GM23338 (cell line): ENCODE data around the gene CAPN15.

Source experiments
- CREB1 ChIP-seq: fragments of 250-450 bp; sonication (Bioruptor Pico); IDR thresholded peaks from 2 replicates; pipeline ENCODE4 v1.5.0; 2020; ENCODE audit warnings: low read depth, mild to moderate bottlenecking, moderate library complexity
- EZH2 ChIP-seq: fragments of 200-600 bp; sonication (generic); IDR thresholded peaks from one replicate; pipeline ENCODE4 v1.8.0; 2017; ENCODE audit warnings: antibody characterized with exemption, mild to moderate bottlenecking, low read depth; ENCODE audit not compliant: unreplicated experiment
- EZH2phosphoT487 ChIP-seq: fragments of 200-600 bp; sonication (generic); IDR thresholded peaks from one replicate; pipeline ENCODE4 v1.8.1; 2018; ENCODE audit warnings: antibody characterized with exemption; ENCODE audit not compliant: unreplicated experiment
- JUNB ChIP-seq: IDR thresholded peaks from one replicate; pipeline ENCODE4 v1.6.1; 2016; ENCODE audit warnings: antibody characterized with exemption; ENCODE audit not compliant: unreplicated experiment
- NANOG ChIP-seq: IDR thresholded peaks from 2 replicates; pipeline ENCODE4 v1.6.1; 2016; ENCODE audit warnings: antibody characterized with exemption, borderline replicate concordance
- POLR2AphosphoS5 ChIP-seq: IDR thresholded peaks from 2 replicates; pipeline ENCODE4 v1.6.1; 2016; ENCODE audit warnings: antibody characterized with exemption, low read depth
- STAT1 ChIP-seq: IDR thresholded peaks from one replicate; pipeline ENCODE4 v1.6.1; 2016; ENCODE audit warnings: antibody characterized with exemption; ENCODE audit not compliant: unreplicated experiment
- ZNF114 ChIP-seq: fragments of 250-450 bp; sonication (Bioruptor Pico); IDR thresholded peaks from 2 replicates; pipeline ENCODE4 v1.5.0; 2020; ENCODE audit warnings: mild to moderate bottlenecking, moderate library complexity
- TF ChIP-seq, protein P1 (sequence below), 2 experiments: fragments of 200-600 bp in 1 of 2; sonication (generic) in 1 of 2; conservative IDR thresholded peaks; 2 replicates each; pipeline versions ENCODE4 v1.5.1 to v1.6.1; 2016 to 2017; ENCODE audit warnings: antibody characterized with exemption in 2 of 2, low read depth in 2 of 2, mild to moderate bottlenecking in 2 of 2, moderate library complexity in 1 of 2
- TF ChIP-seq, protein P2 (sequence below): IDR thresholded peaks from one replicate; pipeline ENCODE4 v1.6.1; 2018; ENCODE audit warnings: antibody characterized with exemption; ENCODE audit not compliant: unreplicated experiment
- TF ChIP-seq, protein P3 (sequence below): IDR thresholded peaks from 2 replicates; pipeline ENCODE4 v1.6.1; 2016; ENCODE audit warnings: antibody characterized with exemption

DNA sequence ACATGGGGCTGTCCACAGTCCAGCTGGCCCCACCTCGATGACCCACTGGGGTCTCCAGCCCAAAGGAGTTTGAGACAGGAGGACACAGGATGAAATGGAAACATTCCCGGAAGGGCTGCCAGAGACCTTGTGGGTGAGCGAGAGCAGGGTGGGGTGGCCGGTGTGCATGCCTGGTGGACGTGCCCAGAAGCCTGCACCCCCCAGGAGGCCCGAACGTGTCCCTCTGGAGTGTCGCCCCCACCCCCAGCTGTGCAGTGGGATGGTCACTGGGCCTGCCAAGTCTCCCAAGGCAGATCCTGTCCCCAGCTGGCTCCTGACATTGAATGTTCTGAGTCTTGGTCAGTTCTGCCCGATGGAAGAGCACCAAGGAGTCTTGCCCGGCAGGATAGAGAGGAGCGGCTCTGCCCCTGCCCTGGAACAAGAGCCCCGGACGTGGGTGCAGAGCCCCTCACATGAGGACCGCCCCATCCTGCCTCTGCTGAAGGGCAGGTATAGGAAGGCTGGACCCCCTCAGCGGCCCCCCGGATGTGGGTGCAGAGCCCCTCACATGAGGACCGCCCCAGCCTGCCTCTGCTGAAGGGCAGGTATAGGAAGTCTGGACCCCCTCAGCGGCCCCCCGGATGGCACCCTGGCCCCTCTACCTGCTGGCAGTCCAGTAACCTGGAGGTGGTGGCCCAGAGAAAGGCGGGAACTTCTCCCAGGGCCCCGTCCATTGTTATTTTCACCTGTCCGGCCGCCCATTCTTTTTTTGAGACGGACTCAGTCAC is 3.1 kb upstream of the CAPN15 start:
- TF ChIP-seq, protein P1, sequence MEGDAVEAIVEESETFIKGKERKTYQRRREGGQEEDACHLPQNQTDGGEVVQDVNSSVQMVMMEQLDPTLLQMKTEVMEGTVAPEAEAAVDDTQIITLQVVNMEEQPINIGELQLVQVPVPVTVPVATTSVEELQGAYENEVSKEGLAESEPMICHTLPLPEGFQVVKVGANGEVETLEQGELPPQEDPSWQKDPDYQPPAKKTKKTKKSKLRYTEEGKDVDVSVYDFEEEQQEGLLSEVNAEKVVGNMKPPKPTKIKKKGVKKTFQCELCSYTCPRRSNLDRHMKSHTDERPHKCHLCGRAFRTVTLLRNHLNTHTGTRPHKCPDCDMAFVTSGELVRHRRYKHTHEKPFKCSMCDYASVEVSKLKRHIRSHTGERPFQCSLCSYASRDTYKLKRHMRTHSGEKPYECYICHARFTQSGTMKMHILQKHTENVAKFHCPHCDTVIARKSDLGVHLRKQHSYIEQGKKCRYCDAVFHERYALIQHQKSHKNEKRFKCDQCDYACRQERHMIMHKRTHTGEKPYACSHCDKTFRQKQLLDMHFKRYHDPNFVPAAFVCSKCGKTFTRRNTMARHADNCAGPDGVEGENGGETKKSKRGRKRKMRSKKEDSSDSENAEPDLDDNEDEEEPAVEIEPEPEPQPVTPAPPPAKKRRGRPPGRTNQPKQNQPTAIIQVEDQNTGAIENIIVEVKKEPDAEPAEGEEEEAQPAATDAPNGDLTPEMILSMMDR (conservative IDR thresholded peaks at IDR 0.05; ENCODE audit: low read depth in 2 of 2) = no peak
- TF ChIP-seq JUNB = no peak
- TF ChIP-seq, protein P2, sequence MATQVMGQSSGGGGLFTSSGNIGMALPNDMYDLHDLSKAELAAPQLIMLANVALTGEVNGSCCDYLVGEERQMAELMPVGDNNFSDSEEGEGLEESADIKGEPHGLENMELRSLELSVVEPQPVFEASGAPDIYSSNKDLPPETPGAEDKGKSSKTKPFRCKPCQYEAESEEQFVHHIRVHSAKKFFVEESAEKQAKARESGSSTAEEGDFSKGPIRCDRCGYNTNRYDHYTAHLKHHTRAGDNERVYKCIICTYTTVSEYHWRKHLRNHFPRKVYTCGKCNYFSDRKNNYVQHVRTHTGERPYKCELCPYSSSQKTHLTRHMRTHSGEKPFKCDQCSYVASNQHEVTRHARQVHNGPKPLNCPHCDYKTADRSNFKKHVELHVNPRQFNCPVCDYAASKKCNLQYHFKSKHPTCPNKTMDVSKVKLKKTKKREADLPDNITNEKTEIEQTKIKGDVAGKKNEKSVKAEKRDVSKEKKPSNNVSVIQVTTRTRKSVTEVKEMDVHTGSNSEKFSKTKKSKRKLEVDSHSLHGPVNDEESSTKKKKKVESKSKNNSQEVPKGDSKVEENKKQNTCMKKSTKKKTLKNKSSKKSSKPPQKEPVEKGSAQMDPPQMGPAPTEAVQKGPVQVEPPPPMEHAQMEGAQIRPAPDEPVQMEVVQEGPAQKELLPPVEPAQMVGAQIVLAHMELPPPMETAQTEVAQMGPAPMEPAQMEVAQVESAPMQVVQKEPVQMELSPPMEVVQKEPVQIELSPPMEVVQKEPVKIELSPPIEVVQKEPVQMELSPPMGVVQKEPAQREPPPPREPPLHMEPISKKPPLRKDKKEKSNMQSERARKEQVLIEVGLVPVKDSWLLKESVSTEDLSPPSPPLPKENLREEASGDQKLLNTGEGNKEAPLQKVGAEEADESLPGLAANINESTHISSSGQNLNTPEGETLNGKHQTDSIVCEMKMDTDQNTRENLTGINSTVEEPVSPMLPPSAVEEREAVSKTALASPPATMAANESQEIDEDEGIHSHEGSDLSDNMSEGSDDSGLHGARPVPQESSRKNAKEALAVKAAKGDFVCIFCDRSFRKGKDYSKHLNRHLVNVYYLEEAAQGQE = no peak
- TF ChIP-seq EZH2phosphoT487 = no peak
- no peak for TF ChIP-seq NANOG
- TF ChIP-seq POLR2AphosphoS5 = no peak
- TF ChIP-seq CREB1 (CRISPR knock-in tag) = no peak
- TF ChIP-seq EZH2 = no peak
- no peak for TF ChIP-seq STAT1
- no peak for TF ChIP-seq ZNF114 (CRISPR knock-in tag)
- TF ChIP-seq, protein P3, sequence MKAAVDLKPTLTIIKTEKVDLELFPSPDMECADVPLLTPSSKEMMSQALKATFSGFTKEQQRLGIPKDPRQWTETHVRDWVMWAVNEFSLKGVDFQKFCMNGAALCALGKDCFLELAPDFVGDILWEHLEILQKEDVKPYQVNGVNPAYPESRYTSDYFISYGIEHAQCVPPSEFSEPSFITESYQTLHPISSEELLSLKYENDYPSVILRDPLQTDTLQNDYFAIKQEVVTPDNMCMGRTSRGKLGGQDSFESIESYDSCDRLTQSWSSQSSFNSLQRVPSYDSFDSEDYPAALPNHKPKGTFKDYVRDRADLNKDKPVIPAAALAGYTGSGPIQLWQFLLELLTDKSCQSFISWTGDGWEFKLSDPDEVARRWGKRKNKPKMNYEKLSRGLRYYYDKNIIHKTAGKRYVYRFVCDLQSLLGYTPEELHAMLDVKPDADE = no peak
